Posterior cingulate gyrus (tissue), 11 donors: ENCODE measurements around the gene NKAIN4.

ENCODE experiments used
- DNase-seq, 10 donors: peaks; one replicate each; pipeline versions ENCODE4 v3.0.0 to v3.0.0-alpha.2; 2020 to 2021; ENCODE audit warnings: mixed read lengths in 3 of 10
- intact Hi-C: fragments of 100-400 bp; cut with DNase I; formaldehyde crosslinking; loops from one replicate; pipeline ENCODE4 v1.15.1; 2023

NKAIN4 gene

GRCh38 chr20:63277466-63278272 lies 23.4 kb upstream of the NKAIN4 start:
- DNase-seq = peak in 1 of 10 donors; percentile 59
- intact Hi-C loops = no loop called here

DNA sequence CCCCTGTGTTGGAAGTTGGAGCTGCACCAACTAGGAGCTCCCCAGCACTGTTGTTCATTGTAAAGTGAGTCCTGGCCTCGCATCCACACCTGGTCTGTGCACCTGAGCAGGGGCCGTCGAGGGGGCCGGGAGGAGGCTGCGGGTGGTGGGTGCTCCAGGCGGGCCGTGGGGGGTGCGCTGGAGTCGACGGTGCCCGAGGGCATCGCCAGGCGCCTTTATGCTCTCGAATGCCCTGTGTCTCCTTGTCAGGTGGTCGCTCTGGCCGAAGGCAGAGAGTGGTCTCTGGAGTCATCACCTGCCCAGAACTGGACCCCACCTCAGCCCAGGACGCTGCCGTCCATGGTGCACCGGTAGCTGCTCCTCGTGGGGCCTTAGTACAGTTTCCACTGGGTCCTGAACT lies 22.7 kb upstream of the NKAIN4 start:
- peak in 1 of 10 donors; percentile 57 for DNase-seq
- intact Hi-C loops = no loop called here

GRCh38 chr20:63275825-63276224 lies 21.6 kb upstream of the NKAIN4 start:
- DNase-seq = no peak
- intact Hi-C loops = no loop called here

DNA sequence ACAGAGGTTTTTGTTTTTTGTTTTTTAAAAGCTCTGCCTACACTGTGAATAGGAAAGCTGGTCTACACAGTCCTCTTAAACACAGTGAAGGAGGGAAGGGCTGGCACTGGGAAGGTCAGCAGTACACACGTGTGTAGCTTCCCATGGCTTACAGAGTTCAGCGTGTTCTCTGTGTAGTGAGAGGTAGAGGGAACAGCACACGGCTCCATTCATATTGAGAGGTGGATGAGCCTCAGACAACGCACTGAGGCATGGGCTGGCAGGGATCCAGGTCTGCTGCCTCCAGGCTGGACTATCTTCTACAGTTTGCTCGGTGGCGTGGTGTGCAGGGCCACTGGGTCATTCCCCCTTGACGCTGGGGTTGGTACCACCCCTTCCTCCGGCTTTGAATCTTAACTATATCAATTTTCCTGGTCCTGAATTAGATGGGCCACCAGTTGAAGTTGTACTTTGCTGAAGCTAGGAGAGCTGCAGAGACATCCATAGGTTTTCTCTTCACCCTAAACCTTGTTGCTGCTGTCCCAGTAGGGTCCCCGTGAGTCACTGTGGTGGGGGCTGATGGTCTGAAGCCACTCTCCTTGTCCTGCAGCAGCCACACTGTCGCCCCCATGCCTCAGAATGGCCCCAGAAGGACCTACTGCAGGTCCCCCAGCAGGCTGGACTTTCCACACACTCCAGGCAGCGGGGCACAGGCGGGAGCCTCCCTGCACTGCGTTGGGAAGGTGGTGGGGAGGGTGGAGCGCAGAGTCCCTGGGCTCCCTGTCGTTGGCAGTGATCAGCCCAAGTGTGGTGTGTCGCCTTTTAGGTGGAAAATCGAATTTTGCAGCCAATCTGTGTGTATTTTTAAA lies 20.3 kb upstream of the NKAIN4 start:
- no peak for DNase-seq
- intact Hi-C loops = no loop called here

- DNase-seq = no peak
- intact Hi-C loops = no loop called here
These were observed 19.5 kb upstream of the NKAIN4 start for GRCh38 chr20:63273635-63274380.

DNA sequence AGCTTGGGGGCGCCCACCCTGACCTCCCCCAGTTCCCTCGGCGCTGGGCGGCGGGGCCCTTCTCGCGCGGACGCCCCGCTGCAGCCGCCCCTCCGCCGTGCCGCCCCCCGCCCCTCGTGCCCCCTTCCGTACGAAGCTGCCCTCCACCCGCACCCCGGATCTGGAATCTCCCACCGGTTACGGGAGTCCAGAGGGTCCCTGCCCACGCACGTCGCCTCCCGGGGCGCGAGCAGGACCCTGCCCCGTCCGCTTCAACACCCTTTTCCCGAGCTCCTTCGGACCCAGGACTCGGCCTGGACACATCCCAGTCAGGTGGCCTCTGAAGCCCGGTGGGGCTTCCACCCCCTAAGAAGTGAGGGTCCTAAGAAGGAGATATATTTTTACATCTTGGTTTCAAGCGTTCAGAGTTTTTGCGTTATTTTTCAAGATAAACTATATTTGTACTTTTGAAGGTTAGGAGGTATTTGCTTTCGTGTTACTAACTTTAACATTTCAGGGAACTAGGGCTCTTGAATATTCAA lies 18.9 kb upstream of the NKAIN4 start:
- DNase-seq = no peak
- intact Hi-C loops = no loop called here

DNA sequence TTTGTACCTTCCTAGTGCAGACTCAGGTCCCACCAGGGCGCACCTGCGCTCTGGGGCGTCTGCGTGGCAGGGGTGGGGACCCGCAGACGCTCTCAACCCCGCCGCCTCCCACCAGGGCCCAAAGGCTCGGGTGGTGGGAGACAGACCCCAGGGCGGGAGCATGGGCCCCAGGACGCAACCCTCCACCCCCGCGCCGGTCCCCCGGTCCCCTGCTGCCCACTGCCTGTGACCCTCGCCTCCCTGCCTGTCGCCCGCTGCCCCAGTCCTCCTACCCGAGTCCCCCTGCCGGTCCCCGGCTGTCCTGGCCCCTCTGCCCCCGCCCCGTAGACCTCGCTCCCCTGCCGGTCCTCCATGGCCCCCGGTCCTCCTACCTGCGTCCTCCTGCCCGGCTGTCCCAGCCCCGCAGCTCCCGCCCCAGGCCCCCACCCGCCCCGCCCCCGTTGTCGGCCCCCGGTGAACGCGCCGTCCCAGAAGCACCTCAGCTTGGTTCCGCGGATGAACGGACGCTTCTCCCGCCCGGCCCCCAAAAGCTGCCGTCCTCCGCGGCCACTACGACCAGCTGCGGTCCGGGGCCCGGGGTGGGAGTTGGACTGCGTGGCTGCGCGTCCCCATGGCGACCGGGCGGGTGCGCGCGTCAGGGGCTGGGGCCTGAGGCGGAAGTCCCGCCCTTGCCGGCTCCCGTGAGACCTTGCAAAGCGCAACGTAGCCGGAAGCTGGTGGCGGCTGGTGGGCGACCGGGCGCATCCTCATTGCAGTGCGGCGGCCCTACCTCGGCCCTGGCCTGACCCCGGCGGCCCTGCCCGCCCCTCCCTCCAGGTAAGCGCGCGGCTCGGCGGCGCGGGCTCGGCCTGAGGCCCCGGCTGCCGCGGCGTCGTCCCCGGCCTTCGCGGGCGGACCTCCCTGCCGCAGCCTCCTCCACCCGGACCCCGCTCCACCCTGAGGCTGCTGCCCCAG lies 18.1 kb upstream of the NKAIN4 start, which contains the start of gene ARFGAP1:
Gene ARFGAP1 (plus strand): TSS at position 709 of the 954 bp plus-strand sequence. CDS start 2,768 bp downstream, outside the sequence.
- intact Hi-C loops = no loop called here
- peak; percentile 87 to 99 (median 94) for DNase-seq

DNA sequence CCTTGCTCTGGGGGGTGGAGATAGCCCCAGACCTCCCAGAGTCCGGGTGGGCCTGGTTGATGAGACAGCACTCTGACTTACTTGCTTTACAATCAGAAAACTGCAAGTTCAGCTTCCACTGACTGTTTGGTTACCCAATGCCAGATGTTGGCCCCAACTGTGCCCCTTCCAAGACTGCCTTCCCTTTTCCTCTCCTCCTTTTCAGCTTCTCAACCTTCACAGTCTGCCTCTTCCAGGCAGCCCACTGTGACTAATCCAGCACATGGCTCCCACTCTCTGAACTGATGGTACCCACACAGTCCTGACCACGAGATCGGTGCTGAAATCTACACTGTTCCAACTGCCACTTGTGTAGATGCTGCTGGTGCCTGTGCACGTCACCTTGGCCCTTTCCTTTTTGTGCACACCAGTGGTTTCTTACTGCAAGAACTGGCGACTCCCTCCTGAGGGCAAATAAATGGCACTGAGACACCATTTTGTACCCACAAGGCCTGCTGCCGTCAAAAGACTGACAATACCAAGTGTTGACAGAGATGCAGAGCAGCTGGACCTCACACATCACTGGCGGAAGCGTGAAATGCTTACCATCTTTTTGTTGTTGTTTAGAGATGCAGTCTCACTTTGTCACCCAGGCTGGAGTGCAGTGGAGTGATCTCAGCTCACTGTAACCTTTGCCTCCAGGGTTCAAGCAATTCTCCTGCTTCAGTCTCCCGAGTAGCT lies 16.5 kb upstream of the NKAIN4 start:
- intact Hi-C loops = no loop called here
- DNase-seq = no peak

DNA sequence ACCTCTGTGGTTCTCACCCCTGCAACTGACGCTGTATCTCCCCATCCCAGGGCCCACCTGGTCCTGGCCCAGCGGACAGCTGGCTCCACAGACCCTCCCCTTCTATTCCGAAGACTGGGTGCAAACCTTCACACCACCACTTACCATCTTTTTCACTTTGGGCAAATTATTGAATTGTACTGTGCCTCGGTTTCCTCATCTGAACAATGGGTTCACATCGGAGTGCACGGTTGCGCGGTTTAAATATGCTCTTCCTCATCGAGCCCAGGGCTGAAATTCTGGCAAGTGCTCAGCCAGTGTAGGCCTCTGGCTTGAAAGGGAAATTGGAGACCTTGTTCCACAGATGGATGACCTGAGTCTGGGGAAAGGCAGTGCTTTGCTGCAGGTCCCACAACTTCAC lies 15.5 kb upstream of the NKAIN4 start:
- no peak for DNase-seq
- intact Hi-C loops = no loop called here

DNA sequence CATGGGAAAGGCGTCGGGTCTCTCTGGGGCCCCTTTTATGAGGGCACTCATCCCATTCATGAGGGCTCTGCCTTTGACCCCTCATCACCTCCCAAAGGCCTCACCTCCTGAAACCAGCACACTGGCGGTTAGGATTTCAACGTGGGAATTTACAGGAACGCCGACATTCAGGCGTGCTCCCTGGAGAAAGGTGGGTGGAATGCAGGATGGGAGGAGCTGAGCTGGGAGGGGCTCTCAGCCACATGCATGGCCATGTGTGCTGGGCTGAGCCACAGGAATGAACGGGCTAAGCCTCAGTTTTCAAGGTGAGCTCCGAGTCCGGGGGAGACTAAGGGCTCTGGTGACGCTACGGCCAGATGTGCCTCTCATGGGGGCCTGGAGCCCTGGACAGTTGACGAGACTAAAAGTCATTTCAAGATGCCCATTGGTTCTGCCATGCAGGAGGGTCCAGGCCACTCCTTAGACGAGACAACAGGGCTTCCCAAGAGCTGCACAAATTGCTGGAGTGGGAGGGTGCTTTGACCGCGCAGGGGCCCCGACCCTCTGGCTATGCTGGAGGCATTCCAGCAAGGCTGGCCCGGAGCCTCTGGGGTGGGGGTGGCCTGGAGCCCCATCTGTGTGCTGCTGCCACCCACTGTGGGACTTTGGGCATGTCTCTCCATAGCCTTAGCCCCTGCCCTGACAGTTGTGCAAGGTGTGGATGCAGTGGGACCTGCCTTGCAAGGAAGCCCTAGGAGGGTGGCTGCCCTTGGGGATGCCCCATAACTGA lies 14.6 kb upstream of the NKAIN4 start:
- intact Hi-C loops = no loop called here
- DNase-seq = no peak

GRCh38 chr20:63268256-63268655 lies 14.0 kb upstream of the NKAIN4 start:
- DNase-seq = no peak
- intact Hi-C loops = no loop called here

GRCh38 chr20:63267691-63268090 lies 13.4 kb upstream of the NKAIN4 start:
- DNase-seq = no peak

DNA sequence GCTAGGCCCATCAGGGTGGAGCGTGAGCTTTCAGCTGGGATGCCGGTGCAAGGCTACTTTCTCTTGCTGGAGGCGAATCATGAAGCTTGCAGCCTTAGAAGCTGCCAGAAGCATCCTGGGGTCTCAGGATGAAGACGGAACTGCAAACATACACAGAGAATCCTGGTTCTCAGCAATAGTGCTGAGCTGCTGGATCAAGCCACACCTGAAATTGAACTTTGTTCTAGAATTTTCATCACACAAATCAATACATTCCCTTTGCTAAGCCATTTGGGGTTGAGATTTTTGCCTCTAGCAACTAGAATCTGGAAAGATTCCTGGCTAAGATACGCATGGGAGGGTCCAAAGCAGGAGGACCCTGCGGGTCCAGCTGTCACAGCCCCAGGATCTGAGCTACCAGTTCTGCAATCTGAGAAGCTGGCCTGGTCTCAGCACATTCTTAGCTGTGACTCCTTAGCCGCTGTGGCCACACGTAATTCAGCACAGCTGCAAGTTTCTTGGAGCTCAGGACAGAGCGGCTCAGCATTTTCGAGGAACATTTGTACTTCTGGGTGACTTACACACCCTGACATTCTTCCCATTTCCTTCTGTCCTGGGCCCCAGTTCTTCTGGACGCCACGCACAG lies 11.7 kb upstream of the NKAIN4 start:
- no peak for DNase-seq
- intact Hi-C loops = no loop called here

More at GRCh38 chr20:63267691-63268090, 13.4 kb upstream of the NKAIN4 start:
- intact Hi-C loops = no loop called here

DNA sequence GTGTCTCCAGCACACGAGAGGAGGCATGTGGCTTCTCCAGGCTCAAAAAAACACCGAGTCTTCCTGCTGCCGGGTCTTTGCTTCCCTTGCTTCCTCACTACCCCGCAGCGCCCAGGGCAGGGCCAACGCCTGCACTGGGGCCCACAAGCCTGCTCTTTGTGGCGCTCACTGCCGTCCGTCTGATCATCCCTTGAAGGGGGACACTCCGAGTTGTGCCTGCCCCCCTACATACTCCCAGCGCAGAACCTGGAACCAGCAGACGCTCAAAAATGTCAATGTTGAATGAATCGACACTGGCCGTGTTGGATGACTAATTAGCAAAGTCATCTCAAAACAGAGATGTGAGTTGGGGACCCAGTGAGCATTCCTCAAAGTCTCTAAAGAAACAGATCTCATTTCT lies 10.3 kb upstream of the NKAIN4 start:
- intact Hi-C loops = no loop called here
- DNase-seq = no peak

DNA sequence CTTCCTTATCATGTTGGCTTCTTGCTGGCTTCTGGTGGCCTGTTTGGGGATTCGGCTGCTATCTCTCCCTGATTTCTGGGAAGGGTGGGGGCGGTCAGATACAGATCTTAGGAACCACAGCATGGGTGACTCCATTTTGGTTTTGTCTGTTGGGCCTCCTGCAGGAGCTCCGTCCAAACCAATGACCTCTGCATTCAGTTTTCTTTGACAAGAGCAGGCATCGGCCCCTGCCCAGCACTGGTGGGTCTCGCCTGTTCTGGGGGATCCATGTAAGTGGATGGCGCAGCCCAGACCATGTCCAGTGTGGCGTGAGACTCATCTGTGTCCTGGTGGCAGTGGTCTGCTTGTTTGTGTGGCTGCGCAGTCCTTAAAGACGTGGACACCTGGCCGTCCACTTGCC lies 9.7 kb upstream of the NKAIN4 start:
- no peak for DNase-seq
- intact Hi-C loops = no loop called here

DNA sequence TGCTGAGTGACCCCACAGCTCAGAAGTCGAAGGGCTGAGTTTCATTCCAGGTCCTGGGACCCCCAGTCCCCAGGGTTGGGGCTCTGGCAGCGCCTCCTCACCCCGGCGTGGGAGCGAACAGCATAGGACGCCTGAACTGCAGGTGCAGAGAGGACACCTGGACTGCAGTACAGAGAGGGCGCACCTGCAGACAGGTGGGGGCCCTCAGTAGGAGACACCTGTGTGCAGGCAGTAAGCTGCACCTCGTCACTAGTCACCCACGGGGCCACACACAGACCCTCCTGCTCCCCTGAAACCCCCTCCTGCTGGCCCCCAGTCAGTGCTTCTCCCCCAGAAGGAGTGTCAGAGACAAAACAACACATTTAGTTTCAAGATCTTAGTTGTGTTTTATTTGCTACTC lies 8.6 kb upstream of the NKAIN4 start:
- intact Hi-C loops = no loop called here
- DNase-seq = no peak

GRCh38 chr20:63261795-63262528 lies 7.7 kb upstream of the NKAIN4 start:
- intact Hi-C loops = no loop called here
- no peak for DNase-seq
